Heart left ventricle (tissue), 13 donors: Measurements from ENCODE around the gene ARHGAP15.

Experiments
- POLR2A ChIP-seq, 2 donors: fragments of 450-650 bp; IDR thresholded peaks; one replicate each; pipeline ENCODE4 v1.6.1; 2017; ENCODE audit warnings: antibody characterized with exemption in 2 of 2, mild to moderate bottlenecking in 2 of 2, moderate library complexity in 2 of 2
- TF ChIP-seq, protein P1 (sequence below), 12 donors: fragments of 200-600 bp; sonication (generic) in 4 of 12; IDR thresholded peaks; one replicate each; pipeline versions ENCODE4 v1.5.0 to v1.8.0; 2018 to 2022; ENCODE audit warnings: antibody characterized with exemption in 12 of 12, mild to moderate bottlenecking in 5 of 12
- donor health status: ischemic (EF 13 %, LVEDD 7.1; RV severe dilation, severe dysfunction).
- donor health status: DM: no; HTN: yes; CAD: no.
- donor health status: DM: no; HTN: no; CAD: no.
- donor health status: ischemic (EF 25% LVEDD 6.9; RV normal size, moderate dysfunction).
- donor health status: ischemic (EF 25% LVEDD 5.7; RV mildly dilated, moderate dysfunction).
- donor health status: ischemic (EF 35%, LVEDD 5.7; RV mildly dilated, moderate dysfunction).
- donor health status: nonischemic (EF 11% LVEDD 7.7; RV severe dilation, severe dysfunction).
- donor health status: DM: yes; HTN: yes; CAD: no.
- donor health status: PGD.
- donor health status: ischemic (EF 29% LVEDD 5.4; RV normal size, mild dysfunction).
- donor health status: nonischemic (EF 23%, LVEDD 6.1; RV moderate dilation, normal function).

DNA sequence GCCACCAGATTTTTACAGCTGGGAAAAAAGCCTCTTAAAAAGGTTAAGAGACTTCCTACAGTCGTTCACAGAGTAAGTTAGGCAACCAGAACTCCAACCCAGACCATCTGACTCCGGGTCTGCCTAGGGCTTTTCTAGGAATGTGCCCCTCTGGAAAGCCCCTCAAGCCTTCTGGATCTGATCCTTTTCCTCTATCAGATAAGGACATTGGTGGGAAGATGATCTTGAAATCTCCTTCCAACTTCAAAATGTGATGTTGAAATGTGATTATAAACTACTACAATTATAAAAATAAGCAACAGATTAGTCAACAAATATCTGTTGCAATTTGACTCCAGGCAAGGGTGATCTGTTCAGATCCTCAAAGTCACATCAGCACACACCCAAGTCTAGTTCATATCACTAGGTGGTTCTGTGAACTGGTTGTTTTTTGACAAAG lies 270.4 kb downstream of the ARHGAP15 start:
- TF ChIP-seq, protein P1, sequence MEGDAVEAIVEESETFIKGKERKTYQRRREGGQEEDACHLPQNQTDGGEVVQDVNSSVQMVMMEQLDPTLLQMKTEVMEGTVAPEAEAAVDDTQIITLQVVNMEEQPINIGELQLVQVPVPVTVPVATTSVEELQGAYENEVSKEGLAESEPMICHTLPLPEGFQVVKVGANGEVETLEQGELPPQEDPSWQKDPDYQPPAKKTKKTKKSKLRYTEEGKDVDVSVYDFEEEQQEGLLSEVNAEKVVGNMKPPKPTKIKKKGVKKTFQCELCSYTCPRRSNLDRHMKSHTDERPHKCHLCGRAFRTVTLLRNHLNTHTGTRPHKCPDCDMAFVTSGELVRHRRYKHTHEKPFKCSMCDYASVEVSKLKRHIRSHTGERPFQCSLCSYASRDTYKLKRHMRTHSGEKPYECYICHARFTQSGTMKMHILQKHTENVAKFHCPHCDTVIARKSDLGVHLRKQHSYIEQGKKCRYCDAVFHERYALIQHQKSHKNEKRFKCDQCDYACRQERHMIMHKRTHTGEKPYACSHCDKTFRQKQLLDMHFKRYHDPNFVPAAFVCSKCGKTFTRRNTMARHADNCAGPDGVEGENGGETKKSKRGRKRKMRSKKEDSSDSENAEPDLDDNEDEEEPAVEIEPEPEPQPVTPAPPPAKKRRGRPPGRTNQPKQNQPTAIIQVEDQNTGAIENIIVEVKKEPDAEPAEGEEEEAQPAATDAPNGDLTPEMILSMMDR (IDR thresholded peaks at IDR 0.05), result no peak
- TF ChIP-seq POLR2A (IDR thresholded peaks at IDR 0.05), result no peak
